GM12801 (cell line): Measurements from ENCODE around the gene GFOD2.

Experiments
- CTCF ChIP-seq: IDR thresholded peaks from one replicate; pipeline ENCODE4 v1.5.1; 2011; ENCODE audit warnings: control low read depth; ENCODE audit not compliant: insufficient read length; ENCODE audit errors: extremely low read depth

The GFOD2 gene

GRCh38 chr16:67678354-67679023, 40.6 kb downstream of the GFOD2 start:
- no peak for TF ChIP-seq CTCF

GRCh38 chr16:67677712-67678111, 41.4 kb downstream of the GFOD2 start:
- no peak for TF ChIP-seq CTCF

GRCh38 chr16:67676939-67677338, 42.2 kb downstream of the GFOD2 start:
- TF ChIP-seq CTCF, result no peak

GRCh38 chr16:67676516-67676915, 42.6 kb downstream of the GFOD2 start:
- no peak for TF ChIP-seq CTCF

GRCh38 chr16:67675999-67676398, 43.1 kb downstream of the GFOD2 start:
- no peak for TF ChIP-seq CTCF

GRCh38 chr16:67675579-67675935, 43.6 kb downstream of the GFOD2 start:
- no peak for TF ChIP-seq CTCF

GRCh38 chr16:67674851-67675578, 44.1 kb downstream of the GFOD2 start:
- TF ChIP-seq CTCF, result no peak
